Ovary (tissue), 3 donors: ENCODE data around the gene PALB2.

Experiments
- EP300 ChIP-seq: sonication (generic); formaldehyde crosslinking; IDR thresholded peaks from one replicate; pipeline ENCODE4 v1.6.1; 2017; ENCODE audit warnings: antibody characterized with exemption
- POLR2A ChIP-seq: fragments of 450-650 bp; IDR thresholded peaks from one replicate; pipeline ENCODE4 v1.6.1; 2017; ENCODE audit warnings: antibody characterized with exemption, mild to moderate bottlenecking, moderate library complexity
- TF ChIP-seq, protein P1 (sequence below), 3 donors: fragments of 450-650 bp in 2 of 3; fragments of 200-600 bp in 1 of 3; IDR thresholded peaks; one replicate each; pipeline versions ENCODE4 v1.5.1 to v1.8.0; 2016 to 2022; ENCODE audit warnings: antibody characterized with exemption in 3 of 3, mild to moderate bottlenecking in 1 of 3
- donor health status: DM: no; HTN: no; CAD: no.

DNA sequence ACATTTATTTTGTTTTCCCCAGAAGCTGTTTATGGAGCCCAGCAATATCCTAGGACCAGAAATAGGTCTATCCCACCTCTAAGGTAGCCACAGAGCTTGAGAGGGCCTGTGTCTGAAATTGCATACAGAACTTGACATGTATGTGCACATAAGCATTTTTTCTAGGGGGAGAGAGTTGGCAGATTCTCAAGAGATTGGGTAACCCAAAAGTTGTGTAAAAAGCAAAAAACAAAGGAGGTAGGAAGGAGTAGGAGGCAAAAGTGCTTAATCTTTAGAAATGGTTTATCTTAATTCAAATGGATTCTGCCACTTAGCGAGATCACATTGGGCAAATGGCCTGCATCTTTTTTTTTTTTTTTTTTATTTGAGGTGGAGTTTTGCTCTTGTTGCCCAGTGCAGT, 41.1 kb upstream of the PALB2 start:
- TF ChIP-seq POLR2A (no peak), EP300 (no peak)
- TF ChIP-seq, protein P1, sequence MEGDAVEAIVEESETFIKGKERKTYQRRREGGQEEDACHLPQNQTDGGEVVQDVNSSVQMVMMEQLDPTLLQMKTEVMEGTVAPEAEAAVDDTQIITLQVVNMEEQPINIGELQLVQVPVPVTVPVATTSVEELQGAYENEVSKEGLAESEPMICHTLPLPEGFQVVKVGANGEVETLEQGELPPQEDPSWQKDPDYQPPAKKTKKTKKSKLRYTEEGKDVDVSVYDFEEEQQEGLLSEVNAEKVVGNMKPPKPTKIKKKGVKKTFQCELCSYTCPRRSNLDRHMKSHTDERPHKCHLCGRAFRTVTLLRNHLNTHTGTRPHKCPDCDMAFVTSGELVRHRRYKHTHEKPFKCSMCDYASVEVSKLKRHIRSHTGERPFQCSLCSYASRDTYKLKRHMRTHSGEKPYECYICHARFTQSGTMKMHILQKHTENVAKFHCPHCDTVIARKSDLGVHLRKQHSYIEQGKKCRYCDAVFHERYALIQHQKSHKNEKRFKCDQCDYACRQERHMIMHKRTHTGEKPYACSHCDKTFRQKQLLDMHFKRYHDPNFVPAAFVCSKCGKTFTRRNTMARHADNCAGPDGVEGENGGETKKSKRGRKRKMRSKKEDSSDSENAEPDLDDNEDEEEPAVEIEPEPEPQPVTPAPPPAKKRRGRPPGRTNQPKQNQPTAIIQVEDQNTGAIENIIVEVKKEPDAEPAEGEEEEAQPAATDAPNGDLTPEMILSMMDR (IDR thresholded peaks at IDR 0.05) = no peak
